HepG2 (cell line): ENCODE measurements around the gene AFF1.

Experiments
- CBX5 ChIP-seq: sonication (generic); formaldehyde crosslinking; IDR thresholded peaks from 2 replicates; pipeline ENCODE4 v1.4.0; 2020; ENCODE audit warnings: missing genetic modification reagents, borderline replicate concordance
- CTCF ChIP-seq: sonication (generic); formaldehyde crosslinking; IDR thresholded peaks from 2 replicates; pipeline ENCODE4 v1.5.0; 2020; ENCODE audit warnings: mild to moderate bottlenecking, missing genetic modification reagents, moderate library complexity
- ELF1 ChIP-seq: sonication (generic); formaldehyde crosslinking; IDR thresholded peaks from 2 replicates; pipeline ENCODE4 v1.4.0; 2020; ENCODE audit warnings: missing genetic modification reagents
- EZH2 ChIP-seq: conservative IDR thresholded peaks from 2 replicates; pipeline ENCODE4 v1.6.1; 2012; ENCODE audit warnings: mild to moderate bottlenecking, low read depth, low read length, moderate library complexity
- GABPB1 ChIP-seq: IDR thresholded peaks from 2 replicates; pipeline ENCODE4 v1.6.1; 2016; ENCODE audit warnings: mild to moderate bottlenecking, missing genetic modification reagents, moderate library complexity, missing compliant biosample characterization
- POLR2A ChIP-seq, 2 experiments: IDR thresholded peaks; 2 replicates each; pipeline ENCODE4 v1.6.1; 2011; ENCODE audit warnings: low read depth in 2 of 2, low read length in 2 of 2, mild to moderate bottlenecking in 1 of 2, moderate library complexity in 1 of 2; ENCODE audit not compliant: insufficient read depth in 1 of 2
- THAP9 ChIP-seq: sonication (generic); formaldehyde crosslinking; IDR thresholded peaks from 2 replicates; pipeline ENCODE4; 2020; ENCODE audit warnings: missing genetic modification reagents, mild to moderate bottlenecking, borderline replicate concordance
- ZBTB21 ChIP-seq: sonication (generic); formaldehyde crosslinking; IDR thresholded peaks from 2 replicates; pipeline ENCODE4 v1.4.0; 2020; ENCODE audit warnings: missing genetic modification reagents
- ZBTB33 ChIP-seq: sonication (generic); formaldehyde crosslinking; IDR thresholded peaks from 2 replicates; pipeline ENCODE4 v1.4.0; 2020; ENCODE audit warnings: missing genetic modification reagents
- ZNF567 ChIP-seq: sonication (generic); formaldehyde crosslinking; IDR thresholded peaks from 2 replicates; pipeline ENCODE4 v1.8.1; 2023; ENCODE audit warnings: mild to moderate bottlenecking, missing genetic modification reagents, borderline replicate concordance

- TF ChIP-seq ZBTB21 = no peak
- no peak for TF ChIP-seq ZNF567 (CRISPR knock-in tag)
- no peak for TF ChIP-seq ZBTB33 (CRISPR knock-in tag)
- TF ChIP-seq POLR2A (IDR thresholded peaks at IDR 0.05; ENCODE audit: insufficient read depth in 1 of 2, low read depth in 2 of 2, low read length in 2 of 2) = no peak
- no peak for TF ChIP-seq ELF1 (CRISPR knock-in tag)
- TF ChIP-seq THAP9 (CRISPR knock-in tag) = no peak
- TF ChIP-seq CTCF = no peak
- no peak for TF ChIP-seq GABPB1
- TF ChIP-seq CBX5 = no peak
- no peak for TF ChIP-seq EZH2
These were observed 253.2 kb downstream of the AFF1 start for GRCh38 chr4:87188048-87188447.
